Stimulated activated CD4-positive, alpha-beta T cell treated with anti-CD3 and anti-CD28 coated beads, Interleukin-1b, Interleukin-23, amount 100 ng/mL, for 4 hours (primary cell): ENCODE results near the gene C2CD2.

Source experiments
- DNase-seq, 2 donors: peaks; one replicate each; pipeline ENCODE4 v3.0.0-alpha.2; 2020; ENCODE audit warnings: low read depth in 2 of 2

Gene C2CD2

DNA sequence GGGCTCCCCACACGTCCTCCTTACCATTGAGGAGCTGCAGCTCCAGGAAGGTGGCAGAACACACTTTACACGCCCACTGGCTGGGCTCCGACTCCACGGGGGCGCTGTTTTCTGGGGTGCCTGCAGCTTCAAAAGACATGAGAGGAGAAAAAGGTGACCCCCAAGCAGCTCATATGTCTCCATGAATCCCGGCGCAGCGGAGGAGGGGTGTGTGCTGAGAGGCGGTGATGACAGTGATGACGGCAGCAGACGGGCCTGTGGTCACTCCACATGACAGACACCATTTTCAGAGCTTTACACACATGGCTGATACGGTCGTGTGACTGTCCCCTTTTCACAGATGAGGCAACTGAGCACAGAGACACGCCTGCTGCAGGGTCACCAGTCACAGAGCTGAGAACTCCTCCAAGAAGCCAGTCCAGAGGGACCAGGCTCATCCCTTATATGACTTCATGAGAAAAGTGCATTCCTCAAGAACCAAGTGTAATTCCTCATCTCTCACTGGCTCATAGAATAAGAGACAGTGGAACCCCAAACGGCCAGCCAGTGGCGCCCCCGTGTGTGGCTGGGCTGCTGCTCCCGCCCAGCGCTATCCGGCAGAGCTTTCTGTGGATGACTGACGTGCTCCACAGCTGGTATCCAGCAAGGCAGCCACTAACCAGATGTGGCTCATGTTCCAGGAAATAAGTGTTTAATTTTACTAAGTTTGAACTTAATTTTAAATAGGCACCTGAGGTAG, 106.6 kb downstream of the C2CD2 start:
- DNase-seq, result no peak

- DNase-seq, result no peak
Observed at GRCh38 chr21:41846536-41846935, 107.3 kb downstream of the C2CD2 start.

GRCh38 chr21:41846033-41846317, 107.8 kb downstream of the C2CD2 start:
- no peak for DNase-seq

DNA sequence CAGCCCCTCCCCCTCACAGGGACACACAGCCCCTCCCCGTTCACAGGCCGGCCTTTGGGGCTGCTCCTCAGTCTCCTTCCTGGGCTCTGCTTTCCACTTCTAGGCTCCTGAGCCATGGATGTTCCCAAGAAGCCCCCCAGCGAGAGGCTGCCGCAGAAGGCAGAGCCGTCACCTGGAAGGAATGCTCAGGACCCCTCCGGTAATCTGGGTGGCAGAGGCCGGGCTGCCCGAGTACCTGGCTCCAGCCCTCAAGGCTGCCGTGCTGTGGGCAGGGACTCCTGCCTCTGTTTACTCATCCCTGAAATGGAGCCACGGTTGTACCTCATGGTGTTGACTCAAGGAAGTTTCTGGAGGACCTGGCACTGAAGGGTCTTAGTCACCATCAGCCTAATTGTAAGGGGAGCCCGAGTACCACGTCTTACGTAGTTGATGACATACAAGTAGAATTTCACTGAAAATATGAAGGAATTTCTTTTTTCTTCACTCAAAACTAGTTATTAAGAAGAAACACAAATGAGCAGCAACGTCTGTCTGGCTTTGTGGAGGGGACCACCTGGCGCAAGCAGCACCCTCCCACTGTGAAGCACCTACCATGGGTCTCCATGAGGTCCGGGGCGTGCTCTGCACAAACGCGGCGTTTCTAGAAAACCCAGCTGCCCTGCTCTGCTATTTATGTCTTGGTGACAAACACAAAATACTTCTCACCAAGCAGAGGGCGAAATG, 108.3 kb downstream of the C2CD2 start:
- no peak for DNase-seq

- DNase-seq, result no peak
Observed at GRCh38 chr21:41843584-41843983, 110.2 kb downstream of the C2CD2 start.

DNA sequence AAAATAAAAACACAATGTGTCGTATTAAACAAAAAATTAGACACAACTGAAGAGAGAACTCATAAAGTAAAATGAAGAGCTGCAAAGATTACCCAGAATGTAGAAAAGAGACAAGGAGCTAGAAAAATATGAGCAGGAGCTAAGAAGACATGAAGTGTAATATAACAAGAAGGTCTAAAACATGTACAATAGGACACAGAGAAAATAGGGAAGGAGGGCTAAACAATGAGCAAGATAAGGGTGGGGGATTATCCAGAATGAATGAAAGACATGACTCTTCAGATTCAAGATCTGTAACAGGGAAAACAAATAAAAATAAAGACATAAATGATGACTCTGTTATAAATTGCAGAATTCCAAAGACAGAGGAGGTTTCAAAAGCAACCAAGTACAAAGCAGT, 112.9 kb downstream of the C2CD2 start:
- DNase-seq, result no peak

GRCh38 chr21:41839387-41840000, 114.3 kb downstream of the C2CD2 start:
- no peak for DNase-seq

- DNase-seq, result no peak
Observed at GRCh38 chr21:41837756-41838297, 116.0 kb downstream of the C2CD2 start.

- no peak for DNase-seq
Observed at GRCh38 chr21:41836166-41837015, 117.4 kb downstream of the C2CD2 start.

- no peak for DNase-seq
Observed at GRCh38 chr21:41835711-41836154, 118.1 kb downstream of the C2CD2 start.
